ENCODE results near the gene UGT1A9.

DNA sequence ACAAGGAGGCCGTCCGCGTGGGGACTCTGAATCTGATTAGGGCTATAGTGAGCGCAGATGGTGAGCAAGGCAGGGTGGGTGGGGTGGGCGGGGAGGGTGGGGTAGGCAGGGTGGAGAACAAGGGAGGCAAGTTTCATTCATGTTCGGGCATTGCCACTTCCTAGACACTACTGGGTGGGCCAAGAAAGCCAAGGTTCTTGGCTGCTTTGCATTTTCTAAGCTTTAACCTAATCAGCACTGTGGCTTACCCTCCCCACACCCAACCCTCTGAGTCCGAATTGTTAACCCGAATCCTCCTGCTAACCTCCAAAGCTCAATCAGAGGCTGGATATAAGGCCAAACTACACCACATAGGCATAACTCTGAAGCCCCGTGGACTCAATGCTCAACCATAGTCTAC, 124.6 kb downstream of the UGT1A9 start:
- TF ChIP-seq POLR2AphosphoS5 (IDR thresholded peaks at IDR 0.05; ENCODE audit: low read depth, low read length), result no peak
- no peak for TF ChIP-seq TAF1 (IDR thresholded peaks at IDR 0.05; ENCODE audit: borderline replicate concordance, insufficient read depth, low read length)
